ENCODE measurements around the gene NEMP1. TPM values are rescaled to one million over a fixed set of nuclear protein-coding genes. Genes with fewer than 3 reads are reported as not detected.
A peak's percentile ranks its signal among the peaks of the same experiment; 100 is the strongest.

The NEMP1 gene
- total and polyA plus RNA-seq, 2 of the 13 experiments (the other 11 are each of a cell fraction or from before 2014, with no cell fraction given), result 11.4 to 12.9 TPM

- TF ChIP-seq DBP (CRISPR knock-in tag; IDR thresholded peaks at IDR 0.05; ENCODE audit: not compliant biosample characterization) (peak; percentile 33), RBM39 (IDR thresholded peaks at IDR 0.05; ENCODE audit: low read depth, low read length, poor library complexity, severe bottlenecking) (no peak), IKZF1 (IDR thresholded peaks at IDR 0.05) (no peak), MEIS2 (CRISPR knock-in tag; IDR thresholded peaks at IDR 0.05) (peak; percentile 55; the same call in 1 of the 2 replicates), ONECUT2 (CRISPR knock-in tag; IDR thresholded peaks at IDR 0.05) (no peak), ZNF674 (CRISPR knock-in tag; IDR thresholded peaks at IDR 0.05; ENCODE audit: low read depth) (no peak), THRA (CRISPR knock-in tag; IDR thresholded peaks at IDR 0.05; ENCODE audit: borderline replicate concordance) (0 out of 2 replicates have a peak, but pooled peaks have one; percentile 6), GTF3A (CRISPR knock-in tag; conservative IDR thresholded peaks at IDR 0.05) (no peak), ZNF7 (CRISPR knock-in tag; IDR thresholded peaks at IDR 0.05) (no peak), HDAC6 (IDR thresholded peaks at IDR 0.05; ENCODE audit: low read depth, low read length) (no peak), ZNF629 (CRISPR knock-in tag; conservative IDR thresholded peaks at IDR 0.05) (peak; percentile 34; the same call in 1 of the 2 replicates), ZNF564 (CRISPR knock-in tag; IDR thresholded peaks at IDR 0.05) (no peak; the same call in 1 of the 2 replicates), ZNF761 (CRISPR knock-in tag; conservative IDR thresholded peaks at IDR 0.05) (no peak), ZNF563 (CRISPR knock-in tag; IDR thresholded peaks at IDR 0.05) (peak; percentile 13; the same call in 1 of the 2 replicates), SP4 (CRISPR knock-in tag; IDR thresholded peaks at IDR 0.05) (0 out of 2 replicates have a peak, but pooled peaks have one; percentile 29), ZNF235 (CRISPR knock-in tag; IDR thresholded peaks at IDR 0.05; ENCODE audit: borderline replicate concordance) (no peak), DMTF1 (CRISPR knock-in tag; IDR thresholded peaks at IDR 0.05) (no peak), ARID2 (CRISPR knock-in tag; IDR thresholded peaks at IDR 0.05; ENCODE audit: borderline replicate concordance) (no peak), HMGXB4 (CRISPR knock-in tag; IDR thresholded peaks at IDR 0.05; ENCODE audit: borderline replicate concordance in 1 of 2, low read depth in 1 of 2) (peak; percentile 57 to 85; a peak in 3 of 4 replicates), PHB2 (IDR thresholded peaks at IDR 0.05; ENCODE audit: partially characterized antibody) (no peak), IRF9 (CRISPR knock-in tag; IDR thresholded peaks at IDR 0.05; ENCODE audit: borderline replicate concordance) (peak; percentile 69; the same call in 1 of the 2 replicates)
These were observed 48.6 kb upstream of the NEMP1 start (continued) for GRCh38 chr12:57127101-57127725.

Measured in HepG2 (cell line).